Measurements from ENCODE around the gene CEACAM5.

The CEACAM5 gene

GRCh38 chr19:41774515-41774980 lies 66.1 kb downstream of the CEACAM5 start:
- ChIA-PET POLR2A (no interaction called here), CTCF (interaction anchor here (1.1 to 13.1 kb wide), 3 partner anchors 11 to 23 kb away, joined by 3 to 107 read pairs (median 21); partner anchors contain the start of gene CEACAM3)
- DNase-seq (ENCODE audit: extremely low spot score), result no peak
- no peak for TF ChIP-seq CTCF (IDR thresholded peaks at IDR 0.05; ENCODE audit: control extremely low read depth, extremely low read depth, low read depth, missing control alignments)

GRCh38 chr19:41776700-41777099 lies 68.3 kb downstream of the CEACAM5 start:
- CTCF ChIA-PET, result interaction anchor here (3.3 to 13.1 kb wide), 3 partner anchors 9 to 23 kb away, joined by 21 to 107 read pairs (median 21); partner anchors contain the start of gene CEACAM3
- DNase-seq (ENCODE audit: extremely low spot score), result no peak
- no peak for TF ChIP-seq CTCF (IDR thresholded peaks at IDR 0.05; ENCODE audit: control extremely low read depth, extremely low read depth, low read depth, missing control alignments)
- POLR2A ChIA-PET, result interaction anchor here (0.6 kb wide), 1 partner anchor 1800 kb away, joined by 3 read pairs; no protein-coding TSS in a partner anchor

All from GM10248 (cell line).